Adrenal gland (tissue), 12 donors: ENCODE results near the gene KCNJ1. TPM values are rescaled to one million over a fixed set of nuclear protein-coding genes. Genes with fewer than 3 reads are reported as not detected.

ENCODE experiments used
- DNase-seq, 7 donors: peaks; one replicate each; pipeline ENCODE4 v3.0.0-alpha.2; 2019 to 2020
- H3K27ac ChIP-seq, 5 donors: fragments of 200-600 bp; sonication (generic) in 4 of 5; 1 replicate in 3 of 5; 2 replicates in 2 of 5; pipeline versions ENCODE4 v1.5.1 to v1.8.0; 2016 to 2020; ENCODE audit warnings: mild to moderate bottlenecking in 1 of 5
- H3K27me3 ChIP-seq: fragments of 200-600 bp; 2 replicates; pipeline ENCODE4 v1.8.0; 2021
- H3K36me3 ChIP-seq, 2 donors: fragments of 200-600 bp; replicated peaks in 1 of 2; 1 replicate in 1 of 2; 2 replicates in 1 of 2; pipeline versions ENCODE4 v1.5.1 to v1.8.0; 2018 to 2022
- H3K4me1 ChIP-seq, 2 donors: fragments of 200-600 bp; replicated peaks in 1 of 2; 1 replicate in 1 of 2; 2 replicates in 1 of 2; pipeline versions ENCODE4 v1.5.1 to v1.8.0; 2018 to 2021
- H3K4me3 ChIP-seq, 4 donors: fragments of 200-600 bp; sonication (generic) in 3 of 4; one replicate each; pipeline ENCODE4 v1.5.1; 2016 to 2018
- H3K9me3 ChIP-seq, 3 donors: fragments of 200-600 bp; sonication (generic) in 1 of 3; replicated peaks in 1 of 3; 1 replicate in 2 of 3; 2 replicates in 1 of 3; pipeline versions ENCODE4 v1.5.1 to v1.8.0; 2016 to 2021
- CTCF ChIP-seq, 6 experiments: fragments of 450-650 bp in 4 of 6; fragments of 200-600 bp in 2 of 6; sonication (generic) in 1 of 6; IDR thresholded peaks; 1 replicate in 5 of 6; 2 replicates in 1 of 6; pipeline versions ENCODE4 v1.5.1 to v1.8.0; 2016 to 2021; ENCODE audit warnings: antibody characterized with exemption in 6 of 6, mild to moderate bottlenecking in 2 of 6, moderate library complexity in 1 of 6
- POLR2A ChIP-seq, 2 donors: fragments of 450-650 bp; IDR thresholded peaks; one replicate each; pipeline ENCODE4 v1.6.1; 2017; ENCODE audit warnings: antibody characterized with exemption in 2 of 2, mild to moderate bottlenecking in 2 of 2, moderate library complexity in 1 of 2
- WGBS, 4 donors: extraction: QIAGEN DNeasy Blood & Tissue Kit in 2 of 4; methylation state at CpG; one replicate each; pipeline versions ENCODE4 v1.1.5 to v1.1.7; 2013 to 2017; 5-methylcytosine and 5-hydroxymethylcytosine counted together
- intact Hi-C, 2 donors: fragments of 100-400 bp; cut with DNase I; formaldehyde crosslinking; loops; one replicate each; pipeline versions ENCODE4 v1.14.1 to v1.15.0; 2022 to 2023
- polyA plus RNA-seq, 3 donors: library from polyadenylated mRNA; stranded (reverse); fragments of 200-250 nt in 2 of 3; fragments of 350-450 nt in 1 of 3; fragmentation: Illumina TruSeq in 1 of 3; extraction: RNeasy Lipid Tissue Mini Kit (QIAGEN cat#74804) in 1 of 3; gene quantifications; one replicate each; pipeline ENCODE4 v1.2.3, GENCODE V29; 2013 to 2014
- total RNA-seq, 9 donors: library from RNA; depleted of rRNA in 4 of 9; stranded (reverse); fragments of >200 nt in 4 of 9; fragments of 120-200 nt in 1 of 9; fragmentation: NEBNext Ultra II Directional in 1 of 9; extraction: Animal tissue kit (Norgen Biotek cat#: 25700) in 1 of 9; gene quantifications; one replicate each; pipeline versions ENCODE4 v1.1.0 to v1.2.4, GENCODE V29; 2013 to 2023
- donor health status: healthy with polysubstance abuse.
- donor health status: Bipolar disorder and iron deficiency.
- donor health status: DM: yes; HTN: yes; CAD: no.
- donor health status: DM: no; HTN: no; CAD: no.
- donor health status: DM: no; HTN: no; CAD: no.
- donor health status: DM: yes; HTN: yes; CAD: no.

The KCNJ1 gene
- total and polyA plus RNA-seq, 12 donors = 0.06 to 0.17 (median 0.16) TPM; not detected in 9

GRCh38 chr11:128796270-128796669 is 70.8 kb downstream of the KCNJ1 start:
- no peak for DNase-seq
- H3K27me3 ChIP-seq = no peaks in the 10 kb centered on the region
- TF ChIP-seq CTCF (IDR thresholded peaks at IDR 0.05) (no peak), POLR2A (IDR thresholded peaks at IDR 0.05) (no peak)
- WGBS, 4 donors = 86 to 91% (median 87%) methylated on average over 2 of the region's 2 CpGs
- H3K4me1 ChIP-seq = no peaks in the 10 kb centered on the region
- no peaks in the 10 kb centered on the region for H3K36me3 ChIP-seq
- H3K4me3 ChIP-seq = no peak overlapping the region
- H3K27ac ChIP-seq = no peak overlapping the region
- intact Hi-C loops = no loop called here
- H3K9me3 ChIP-seq = no peaks in the 10 kb centered on the region

- WGBS, 4 donors = 39 to 49% (median 45%) methylated on average over 11 of the region's 11 CpGs
- H3K36me3 ChIP-seq = peaks cover 0 to 5% of the 10 kb centered on the region in 2 donors
- H3K27me3 ChIP-seq = no peaks in the 10 kb centered on the region
- peak in 6 of 7 donors; percentile 35 to 72 (median 48) for DNase-seq
- H3K27ac ChIP-seq = no peak overlapping the region
- no peak overlapping the region for H3K4me3 ChIP-seq
- intact Hi-C loops = no loop called here
- no peak for TF ChIP-seq CTCF (IDR thresholded peaks at IDR 0.05)
- no peak for TF ChIP-seq POLR2A (IDR thresholded peaks at IDR 0.05)
- peaks cover 0 to 4% of the 10 kb centered on the region in 2 donors for H3K4me1 ChIP-seq
- no peaks in the 10 kb centered on the region for H3K9me3 ChIP-seq
These were observed 76.9 kb downstream of the KCNJ1 start for GRCh38 chr11:128790196-128790595.

GRCh38 chr11:128789497-128790150 is 77.5 kb downstream of the KCNJ1 start:
- Histone ChIP-seq H3K27ac (no peak overlapping the region), H3K4me1 (peaks cover 0 to 4% of the 10 kb centered on the region in 2 donors), H3K27me3 (no peaks in the 10 kb centered on the region), H3K4me3 (no peak overlapping the region), H3K36me3 (peaks cover 0 to 5% of the 10 kb centered on the region in 2 donors), H3K9me3 (no peaks in the 10 kb centered on the region)
- 70 to 86% (median 76%) methylated on average over 17 of the region's 17 CpGs for WGBS, 4 donors
- TF ChIP-seq POLR2A (IDR thresholded peaks at IDR 0.05) (no peak), CTCF (IDR thresholded peaks at IDR 0.05) (no peak)
- DNase-seq = no peak
- intact Hi-C loops = no loop called here

Other genes starting within 250 kb of the KCNJ1 start
- 10 to 100 TPM in 5 of 9 donors, 1 to 10 TPM in 4; 2.4 to 21.3 (median 16.8) TPM for gene FLI1, start 173.2 kb downstream of the KCNJ1 start, total RNA-seq
- 1 to 10 TPM; 5.2 to 9.7 (median 5.8) TPM for gene FLI1, start 173.2 kb downstream of the KCNJ1 start, polyA plus RNA-seq
- 100 to 1,000 TPM in 5 of 9 donors, 10 to 100 TPM in 4; 45.2 to 299 (median 115) TPM for gene KCNJ5, start 24.1 kb upstream of the KCNJ1 start, total RNA-seq
- gene KCNJ5, start 24.1 kb upstream of the KCNJ1 start, polyA plus RNA-seq = 10 to 100 TPM; 37.1 to 53.8 (median 44.5) TPM
- gene TP53AIP1, start 75.6 kb upstream of the KCNJ1 start, total RNA-seq = under 1 TPM in 7 of 9 donors, not detected in 2; 0.11 to 0.83 (median 0.28) TPM
- gene TP53AIP1, start 75.6 kb upstream of the KCNJ1 start, polyA plus RNA-seq = 1 to 10 TPM in 2 of 3 donors, under 1 TPM in 1; 0.29 to 1.7 (median 1.3) TPM